ENCODE data around the gene ATRIP.

GRCh38 chr3:48459331-48459730, 12.8 kb downstream of the ATRIP start:
- no peak for TF ChIP-seq CTCF (IDR thresholded peaks at IDR 0.05)
- TF ChIP-seq POLR2AphosphoS5 (IDR thresholded peaks at IDR 0.05) = no peak

Data from sigmoid colon (tissue), 4 donors.